Endothelial cell (in vitro differentiated cells): ENCODE measurements around the gene MST1. TPM values are rescaled to one million over a fixed set of nuclear protein-coding genes. Genes with fewer than 3 reads are reported as not detected.

Experiments
- DNase-seq: peaks from one replicate; pipeline ENCODE4 v3.0.0; 2021; ENCODE audit warnings: low spot score
- H3K27ac Mint-ChIP-seq: one replicate; pipeline ENCODE4 v1.8.0; 2021; ENCODE audit warnings: mixed read lengths, inconsistent platforms; ENCODE audit not compliant: unreplicated experiment
- H3K27me3 Mint-ChIP-seq: one replicate; pipeline ENCODE4 v1.8.0; 2021; ENCODE audit warnings: mild to moderate bottlenecking, moderate library complexity, mixed read lengths, inconsistent platforms; ENCODE audit not compliant: unreplicated experiment
- H3K36me3 Mint-ChIP-seq: one replicate; pipeline ENCODE4 v1.8.0; 2021; ENCODE audit warnings: mild to moderate bottlenecking, low read depth, mixed read lengths, inconsistent platforms; ENCODE audit not compliant: unreplicated experiment
- H3K4me1 Mint-ChIP-seq: one replicate; pipeline ENCODE4 v1.8.0; 2021; ENCODE audit warnings: mild to moderate bottlenecking, mixed read lengths, inconsistent platforms; ENCODE audit not compliant: unreplicated experiment
- H3K4me3 Mint-ChIP-seq: one replicate; pipeline ENCODE4 v1.8.0; 2021; ENCODE audit warnings: mild to moderate bottlenecking, mixed read lengths, inconsistent platforms; ENCODE audit not compliant: unreplicated experiment
- H3K9me3 Mint-ChIP-seq: one replicate; pipeline ENCODE4 v1.8.0; 2021; ENCODE audit warnings: mixed read lengths, inconsistent platforms; ENCODE audit not compliant: unreplicated experiment
- CTCF ChIP-seq: fragments of 200-600 bp; sonication (generic); IDR thresholded peaks from one replicate; pipeline ENCODE4 v1.5.0; 2021; ENCODE audit warnings: antibody characterized with exemption; ENCODE audit not compliant: unreplicated experiment
- total RNA-seq: library from RNA; stranded (reverse); fragmentation: NEBNext Ultra II Directional; extraction: Animal tissue kit (Norgen Biotek cat#: 25700); gene quantifications from one replicate; pipeline ENCODE4 v1.2.1, GENCODE V29; 2021; ENCODE audit not compliant: unreplicated experiment

The MST1 gene
- total RNA-seq, 1 donor from 2014 or later: 22.0 TPM

- Mint-ChIP-seq H3K4me1 (peaks cover 7% of the 10 kb centered on the region), H3K4me3 (no peak overlapping the region), H3K27me3 (peaks cover 5% of the 10 kb centered on the region), H3K27ac (no peak overlapping the region), H3K9me3 (no peaks in the 10 kb centered on the region), H3K36me3 (no peaks in the 10 kb centered on the region)
- no peak for TF ChIP-seq CTCF
- no peak for DNase-seq
These were observed 39.1 kb downstream of the MST1 start for GRCh38 chr3:49650177-49650576.

- H3K27ac Mint-ChIP-seq: no peak overlapping the region
These were observed 39.7 kb downstream of the MST1 start for GRCh38 chr3:49649576-49649975.

GRCh38 chr3:49648354-49649019 lies 40.8 kb downstream of the MST1 start:
- no peaks in the 10 kb centered on the region for H3K9me3 Mint-ChIP-seq
- no peak overlapping the region for H3K4me3 Mint-ChIP-seq
- no peak for DNase-seq
- H3K27ac Mint-ChIP-seq: no peak overlapping the region
- H3K27me3 Mint-ChIP-seq: peaks cover 5% of the 10 kb centered on the region
- H3K4me1 Mint-ChIP-seq: peaks cover 7% of the 10 kb centered on the region
- TF ChIP-seq CTCF: no peak
- H3K36me3 Mint-ChIP-seq: no peaks in the 10 kb centered on the region

More at GRCh38 chr3:49649576-49649975, 39.7 kb downstream of the MST1 start:
- Mint-ChIP-seq H3K4me1 (peaks cover 7% of the 10 kb centered on the region), H3K36me3 (no peaks in the 10 kb centered on the region), H3K9me3 (no peaks in the 10 kb centered on the region), H3K27me3 (peaks cover 5% of the 10 kb centered on the region), H3K4me3 (no peak overlapping the region)
- no peak for DNase-seq
- TF ChIP-seq CTCF: no peak

- no peaks in the 10 kb centered on the region for H3K36me3 Mint-ChIP-seq
- peaks cover 5% of the 10 kb centered on the region for H3K27me3 Mint-ChIP-seq
- no peak for TF ChIP-seq CTCF
- H3K4me3 Mint-ChIP-seq: no peak overlapping the region
- no peak for DNase-seq
- no peak overlapping the region for H3K27ac Mint-ChIP-seq
- no peaks in the 10 kb centered on the region for H3K9me3 Mint-ChIP-seq
- H3K4me1 Mint-ChIP-seq: peaks cover 7% of the 10 kb centered on the region
These were observed 41.5 kb downstream of the MST1 start for GRCh38 chr3:49647741-49648140.

- Mint-ChIP-seq H3K36me3 (no peaks in the 10 kb centered on the region), H3K27me3 (peaks cover 5% of the 10 kb centered on the region), H3K4me3 (no peak overlapping the region), H3K9me3 (no peaks in the 10 kb centered on the region), H3K4me1 (peaks cover 7% of the 10 kb centered on the region), H3K27ac (no peak overlapping the region)
- TF ChIP-seq CTCF: no peak
- DNase-seq: no peak
These were observed 43.0 kb downstream of the MST1 start for GRCh38 chr3:49646236-49646635.
